H1 (cell line): ENCODE data around the gene USP36.

Experiments
- CTCF ChIP-seq, 3 experiments: IDR thresholded peaks; 1 replicate in 2 of 3; 2 replicates in 1 of 3; pipeline versions ENCODE4 v1.5.1 to v1.6.1; 2011; ENCODE audit warnings: low read length in 3 of 3, mild to moderate bottlenecking in 3 of 3, inconsistent platforms in 2 of 3, low read depth in 1 of 3, moderate library complexity in 1 of 3; ENCODE audit not compliant: insufficient read depth in 1 of 3; ENCODE audit errors: control extremely low read depth in 1 of 3
- EP300 ChIP-seq, 2 experiments: IDR thresholded peaks; 1 replicate in 1 of 2; 2 replicates in 1 of 2; pipeline ENCODE4 v1.6.1; 2011 to 2012; ENCODE audit warnings: low read depth in 2 of 2, low read length in 2 of 2, mild to moderate bottlenecking in 2 of 2, borderline replicate concordance in 1 of 2, inconsistent platforms in 1 of 2, moderate library complexity in 1 of 2
- EZH2 ChIP-seq: fragments of 200-600 bp; sonication (generic); IDR thresholded peaks from 2 replicates; pipeline ENCODE4 v1.7.1; 2012; ENCODE audit warnings: low read depth, mild to moderate bottlenecking, moderate library complexity, low read length, inconsistent platforms; ENCODE audit not compliant: severe bottlenecking
- MAX ChIP-seq: IDR thresholded peaks from 2 replicates; pipeline ENCODE4 v1.6.1; 2012; ENCODE audit warnings: inconsistent platforms
- POLR2A ChIP-seq, 2 experiments: IDR thresholded peaks; 1 replicate in 1 of 2; 2 replicates in 1 of 2; pipeline ENCODE4 v1.6.1; 2011; ENCODE audit warnings: low read depth in 2 of 2, low read length in 2 of 2, mild to moderate bottlenecking in 2 of 2; ENCODE audit errors: control extremely low read depth in 1 of 2
- POLR2AphosphoS5 ChIP-seq: IDR thresholded peaks from 2 replicates; pipeline ENCODE4 v1.6.1; 2011; ENCODE audit warnings: low read depth, low read length
- SP2 ChIP-seq: IDR thresholded peaks from 2 replicates; pipeline ENCODE4 v1.6.1; 2012; ENCODE audit warnings: mild to moderate bottlenecking, low read length, inconsistent platforms
- SP4 ChIP-seq: IDR thresholded peaks from 2 replicates; pipeline ENCODE4 v1.6.1; 2012; ENCODE audit warnings: low read length, inconsistent platforms
- SRF ChIP-seq: IDR thresholded peaks from 2 replicates; pipeline ENCODE4 v1.6.1; 2011; ENCODE audit warnings: mild to moderate bottlenecking, low read depth, low read length, moderate library complexity
- TAF1 ChIP-seq: IDR thresholded peaks from 2 replicates; pipeline ENCODE4 v1.6.1; 2011; ENCODE audit warnings: mild to moderate bottlenecking, low read depth, low read length
- TCF12 ChIP-seq: IDR thresholded peaks from 2 replicates; pipeline ENCODE4 v1.6.1; 2011; ENCODE audit warnings: low read depth, mild to moderate bottlenecking, low read length
- USF2 ChIP-seq: IDR thresholded peaks from 2 replicates; pipeline ENCODE4 v1.6.1; 2011; ENCODE audit warnings: low read length, improper control_type of control experiment

- TF ChIP-seq SRF (no peak), CTCF (IDR thresholded peaks at IDR 0.05; ENCODE audit: control extremely low read depth in 1 of 3, insufficient read depth in 1 of 3, low read depth in 1 of 3, low read length in 3 of 3) (no peak), EP300 (IDR thresholded peaks at IDR 0.05; ENCODE audit: borderline replicate concordance in 1 of 2, low read depth in 2 of 2, low read length in 2 of 2) (no peak), POLR2A (IDR thresholded peaks at IDR 0.05; ENCODE audit: control extremely low read depth in 1 of 2, low read depth in 2 of 2, low read length in 2 of 2) (no peak), MAX (no peak), TCF12 (no peak), TAF1 (no peak), POLR2AphosphoS5 (no peak), EZH2 (no peak), SP4 (no peak), SP2 (no peak), USF2 (no peak)
Observed at GRCh38 chr17:78751447-78752161, 89.0 kb downstream of the USP36 start.
